ENCODE results near the gene MACROH2A1.

- no peak for TF ChIP-seq CTCF (IDR thresholded peaks at IDR 0.05)
- TF ChIP-seq POLR2A (IDR thresholded peaks at IDR 0.05): no peak
These were observed 49.1 kb downstream of the MACROH2A1 start for GRCh38 chr5:135349886-135350285.
